Measurements from ENCODE around the gene EDNRA. TPM values are rescaled to one million over a fixed set of nuclear protein-coding genes. Genes with fewer than 3 reads are reported as not detected.

Gene EDNRA
- total and polyA plus RNA-seq, 2 donors (not counting 3 experiments of a cell fraction or from before 2014, with no cell fraction given) = 0.01 TPM; not detected in 1

- ChIA-PET POLR2A (no interaction called here), CTCF (interaction anchor here (0.6 to 5.7 kb wide), 31 partner anchors 8 to 1041 kb away, joined by 3 to 233 read pairs (median 6); no protein-coding TSS in a partner anchor)
- TF ChIP-seq, protein P1, sequence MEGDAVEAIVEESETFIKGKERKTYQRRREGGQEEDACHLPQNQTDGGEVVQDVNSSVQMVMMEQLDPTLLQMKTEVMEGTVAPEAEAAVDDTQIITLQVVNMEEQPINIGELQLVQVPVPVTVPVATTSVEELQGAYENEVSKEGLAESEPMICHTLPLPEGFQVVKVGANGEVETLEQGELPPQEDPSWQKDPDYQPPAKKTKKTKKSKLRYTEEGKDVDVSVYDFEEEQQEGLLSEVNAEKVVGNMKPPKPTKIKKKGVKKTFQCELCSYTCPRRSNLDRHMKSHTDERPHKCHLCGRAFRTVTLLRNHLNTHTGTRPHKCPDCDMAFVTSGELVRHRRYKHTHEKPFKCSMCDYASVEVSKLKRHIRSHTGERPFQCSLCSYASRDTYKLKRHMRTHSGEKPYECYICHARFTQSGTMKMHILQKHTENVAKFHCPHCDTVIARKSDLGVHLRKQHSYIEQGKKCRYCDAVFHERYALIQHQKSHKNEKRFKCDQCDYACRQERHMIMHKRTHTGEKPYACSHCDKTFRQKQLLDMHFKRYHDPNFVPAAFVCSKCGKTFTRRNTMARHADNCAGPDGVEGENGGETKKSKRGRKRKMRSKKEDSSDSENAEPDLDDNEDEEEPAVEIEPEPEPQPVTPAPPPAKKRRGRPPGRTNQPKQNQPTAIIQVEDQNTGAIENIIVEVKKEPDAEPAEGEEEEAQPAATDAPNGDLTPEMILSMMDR (IDR thresholded peaks at IDR 0.05; ENCODE audit: extremely low read depth in 1 of 2, insufficient read depth in 1 of 2, low read depth in 1 of 2, low read length in 2 of 2) = no peak
- no peak for TF ChIP-seq JUN (IDR thresholded peaks at IDR 0.05; ENCODE audit: borderline replicate concordance, insufficient read depth, insufficient read length, low read depth)
- no peak for TF ChIP-seq GATA2 (IDR thresholded peaks at IDR 0.05; ENCODE audit: insufficient read depth, insufficient read length, low read depth, low read length)
- TF ChIP-seq, protein P2, sequence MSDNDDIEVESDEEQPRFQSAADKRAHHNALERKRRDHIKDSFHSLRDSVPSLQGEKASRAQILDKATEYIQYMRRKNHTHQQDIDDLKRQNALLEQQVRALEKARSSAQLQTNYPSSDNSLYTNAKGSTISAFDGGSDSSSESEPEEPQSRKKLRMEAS (IDR thresholded peaks at IDR 0.05; ENCODE audit: insufficient read depth, insufficient read length) = no peak
- no peak for TF ChIP-seq EZH2 (IDR thresholded peaks at IDR 0.05; ENCODE audit: borderline replicate concordance, low read depth, low read length, severe bottlenecking)
- no peak for TF ChIP-seq POLR2AphosphoS5 (IDR thresholded peaks at IDR 0.05; ENCODE audit: insufficient read depth, low read depth, low read length)
- no peak for TF ChIP-seq MYC (IDR thresholded peaks at IDR 0.05; ENCODE audit: low read depth, low read length)
- no peak for TF ChIP-seq POLR2A (IDR thresholded peaks at IDR 0.05; ENCODE audit: low read depth, low read length)
- no peak for TF ChIP-seq FOS (IDR thresholded peaks at IDR 0.05; ENCODE audit: borderline replicate concordance, insufficient read depth, low read length)
- Histone ChIP-seq H3K36me3 (ENCODE audit: control insufficient read depth in 2 of 2, extremely low read depth in 1 of 2, insufficient read depth in 2 of 2, low read length in 2 of 2) (no peaks in the 10 kb centered on the region), H3K4me2 (ENCODE audit: insufficient read depth, low read length) (no peak overlapping the region), H3K9me1 (replicated peaks; ENCODE audit: control insufficient read depth, extremely low read depth, insufficient read depth, low read length) (no peaks in the 10 kb centered on the region), H3K79me2 (ENCODE audit: control insufficient read depth, insufficient read depth, low read length) (no peaks in the 10 kb centered on the region), H3K27ac (ENCODE audit: insufficient read depth, low read depth, low read length) (no peak overlapping the region), H3K4me3 (replicated peaks in 1 of 3; ENCODE audit: insufficient read depth in 1 of 3, low read depth in 1 of 3, low read length in 3 of 3) (no peak overlapping the region), H2AFZ (ENCODE audit: low read depth, low read length) (no peak overlapping the region), H3K9me3 (replicated peaks; ENCODE audit: control insufficient read depth, insufficient read depth, low read length) (no peaks in the 10 kb centered on the region), H3K27me3 (ENCODE audit: control insufficient read depth in 2 of 2, insufficient read depth in 2 of 2, low read length in 2 of 2) (peaks cover 0 to 3% of the 10 kb centered on the region in 2 experiments), H4K20me1 (replicated peaks; ENCODE audit: control insufficient read depth, extremely low read depth, insufficient read depth, low read length) (no peaks in the 10 kb centered on the region), H3K4me1 (ENCODE audit: control insufficient read depth, extremely low read depth, insufficient read depth, low read length) (no peaks in the 10 kb centered on the region), H3K9ac (replicated peaks; ENCODE audit: extremely low read depth, insufficient read depth, low read length) (no peak overlapping the region)
- no peak for DNase-seq (ENCODE audit: low read depth, low spot score)
- dilution Hi-C loops (cut with MboI; ENCODE audit: extremely low pct_ligation_motif_present, low sequenced_read_pairs) (no loop called here), intact Hi-C loops (cut with micrococcal nuclease) (loop anchor here (2.0 kb wide), 1 partner anchor 479 kb away; no protein-coding TSS in a partner anchor)
- no peak for FAIRE-seq
- no TSS peak for BruUV-seq (replicated peaks)
Measured at GRCh38 chr4:147589586-147589985, 108.7 kb downstream of the EDNRA start.
